Stimulated activated CD4-positive, alpha-beta T cell treated with anti-CD3 and anti-CD28 coated beads, Interleukin-1b, Interleukin-23, amount 100 ng/mL, for 48 hours (primary cell): ENCODE measurements around the gene LIN37.
"Not testable (repeated sequence)": the region's sequence is repeated elsewhere in the genome, so short reads cannot be mapped to it uniquely, and the experiment has no call there.

Source experiments
- DNase-seq: peaks from one replicate; pipeline ENCODE4 v3.0.0-alpha.2; 2020

LIN37 gene

GRCh38 chr19:35720163-35720524 is 28.2 kb upstream of the LIN37 start:
- DNase-seq = no peak

- DNase-seq = no peak
Observed at GRCh38 chr19:35720648-35721047, 27.7 kb upstream of the LIN37 start.

- no peak for DNase-seq
Observed at GRCh38 chr19:35721374-35721773, 27.0 kb upstream of the LIN37 start.

GRCh38 chr19:35722461-35722860 is 25.9 kb upstream of the LIN37 start:
- no peak for DNase-seq

GRCh38 chr19:35722897-35723296 is 25.5 kb upstream of the LIN37 start:
- no peak for DNase-seq

GRCh38 chr19:35723671-35724070 is 24.7 kb upstream of the LIN37 start:
- DNase-seq = no peak

- DNase-seq = not testable (repeated sequence)
Observed at GRCh38 chr19:35724132-35724531, 24.2 kb upstream of the LIN37 start.

GRCh38 chr19:35724560-35724959 is 23.8 kb upstream of the LIN37 start:
- no peak for DNase-seq

GRCh38 chr19:35725216-35725861 is 23.0 kb upstream of the LIN37 start:
- DNase-seq = no peak

GRCh38 chr19:35727053-35727955 is 21.1 kb upstream of the LIN37 start:
- DNase-seq = no peak

- DNase-seq = no peak
Observed at GRCh38 chr19:35727956-35728706, 20.2 kb upstream of the LIN37 start.

- no peak for DNase-seq
Observed at GRCh38 chr19:35729021-35729420, 19.4 kb upstream of the LIN37 start.

- no peak for DNase-seq
Observed at GRCh38 chr19:35729763-35730162, 18.6 kb upstream of the LIN37 start.

GRCh38 chr19:35730326-35730725 is 18.1 kb upstream of the LIN37 start:
- no peak for DNase-seq

GRCh38 chr19:35731353-35731752 is 17.0 kb upstream of the LIN37 start:
- no peak for DNase-seq

- no peak for DNase-seq
Observed at GRCh38 chr19:35731779-35732405, 16.5 kb upstream of the LIN37 start.

- no peak for DNase-seq
Observed at GRCh38 chr19:35732540-35733179, 15.7 kb upstream of the LIN37 start.

- DNase-seq = no peak
Observed at GRCh38 chr19:35733180-35734125, 14.9 kb upstream of the LIN37 start.

GRCh38 chr19:35734273-35734672 is 14.1 kb upstream of the LIN37 start:
- DNase-seq = no peak

- DNase-seq = no peak
Observed at GRCh38 chr19:35734889-35735288, 13.5 kb upstream of the LIN37 start.
